Measurements from ENCODE around the gene MYRF.

GRCh38 chr11:61756452-61757212 is 4.2 kb downstream of the MYRF start:
- TF ChIP-seq POLR2A (IDR thresholded peaks at IDR 0.05; ENCODE audit: low read depth, low read length), result peak; percentile 45; the same call in 1 of the 2 replicates
- TF ChIP-seq POLR2AphosphoS5 (IDR thresholded peaks at IDR 0.05; ENCODE audit: low read depth, low read length), result no peak
